Measurements from ENCODE around the gene LHFPL3.

The LHFPL3 gene

DNA sequence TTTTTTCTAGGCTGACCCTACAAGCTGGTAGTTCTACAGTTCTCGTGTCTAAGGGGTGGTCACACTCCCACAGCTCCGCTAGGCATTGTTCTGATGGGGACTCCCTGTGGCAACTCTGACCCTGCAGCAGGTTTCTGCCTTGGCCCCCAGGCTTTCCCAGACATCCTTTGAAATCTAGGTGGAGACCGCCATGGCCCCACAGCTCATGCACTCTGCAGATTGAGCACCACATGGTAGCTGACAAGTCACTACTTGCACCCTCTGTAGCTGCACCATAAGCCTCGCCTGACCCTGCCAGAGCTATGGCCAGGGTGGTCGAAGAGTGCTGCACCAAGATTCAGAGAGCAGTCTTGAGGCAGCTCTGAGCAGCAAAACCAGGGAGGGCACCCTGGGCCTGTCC, 275.6 kb downstream of the LHFPL3 start:
- Histone ChIP-seq H3K4me2 (ENCODE audit: low read length) (no peak overlapping the region), H3K27ac (ENCODE audit: low read depth, low read length, poor library complexity, severe bottlenecking) (no peak overlapping the region), H3K4me1 (ENCODE audit: insufficient read depth, low read length, severe bottlenecking) (no peaks in the 10 kb centered on the region), H3F3A (ENCODE audit: insufficient read depth, low read length) (no peaks in the 10 kb centered on the region), H3K36me3 (ENCODE audit: insufficient read depth, low read length) (no peaks in the 10 kb centered on the region), H4K20me1 (ENCODE audit: insufficient read depth, low read length) (no peaks in the 10 kb centered on the region), H3K9me3 (ENCODE audit: low read length) (no peaks in the 10 kb centered on the region), H3K4me3 (ENCODE audit: low read depth, low read length, poor library complexity, severe bottlenecking) (no peak overlapping the region), H2AFZ (ENCODE audit: low read length) (no peak overlapping the region), H3K9me2 (ENCODE audit: low read depth, low read length) (no peaks in the 10 kb centered on the region), H3K27me3 (ENCODE audit: insufficient read depth, low read length) (no peaks in the 10 kb centered on the region), H3K79me2 (ENCODE audit: insufficient read depth, low read length) (no peaks in the 10 kb centered on the region), H3K9ac (ENCODE audit: low read length) (no peak overlapping the region)
- TF ChIP-seq, protein P1, sequence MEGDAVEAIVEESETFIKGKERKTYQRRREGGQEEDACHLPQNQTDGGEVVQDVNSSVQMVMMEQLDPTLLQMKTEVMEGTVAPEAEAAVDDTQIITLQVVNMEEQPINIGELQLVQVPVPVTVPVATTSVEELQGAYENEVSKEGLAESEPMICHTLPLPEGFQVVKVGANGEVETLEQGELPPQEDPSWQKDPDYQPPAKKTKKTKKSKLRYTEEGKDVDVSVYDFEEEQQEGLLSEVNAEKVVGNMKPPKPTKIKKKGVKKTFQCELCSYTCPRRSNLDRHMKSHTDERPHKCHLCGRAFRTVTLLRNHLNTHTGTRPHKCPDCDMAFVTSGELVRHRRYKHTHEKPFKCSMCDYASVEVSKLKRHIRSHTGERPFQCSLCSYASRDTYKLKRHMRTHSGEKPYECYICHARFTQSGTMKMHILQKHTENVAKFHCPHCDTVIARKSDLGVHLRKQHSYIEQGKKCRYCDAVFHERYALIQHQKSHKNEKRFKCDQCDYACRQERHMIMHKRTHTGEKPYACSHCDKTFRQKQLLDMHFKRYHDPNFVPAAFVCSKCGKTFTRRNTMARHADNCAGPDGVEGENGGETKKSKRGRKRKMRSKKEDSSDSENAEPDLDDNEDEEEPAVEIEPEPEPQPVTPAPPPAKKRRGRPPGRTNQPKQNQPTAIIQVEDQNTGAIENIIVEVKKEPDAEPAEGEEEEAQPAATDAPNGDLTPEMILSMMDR (IDR thresholded peaks at IDR 0.05; ENCODE audit: low read length), result no peak
- no peak for TF ChIP-seq EZH2 (IDR thresholded peaks at IDR 0.05; ENCODE audit: borderline replicate concordance, low read length)

DNA sequence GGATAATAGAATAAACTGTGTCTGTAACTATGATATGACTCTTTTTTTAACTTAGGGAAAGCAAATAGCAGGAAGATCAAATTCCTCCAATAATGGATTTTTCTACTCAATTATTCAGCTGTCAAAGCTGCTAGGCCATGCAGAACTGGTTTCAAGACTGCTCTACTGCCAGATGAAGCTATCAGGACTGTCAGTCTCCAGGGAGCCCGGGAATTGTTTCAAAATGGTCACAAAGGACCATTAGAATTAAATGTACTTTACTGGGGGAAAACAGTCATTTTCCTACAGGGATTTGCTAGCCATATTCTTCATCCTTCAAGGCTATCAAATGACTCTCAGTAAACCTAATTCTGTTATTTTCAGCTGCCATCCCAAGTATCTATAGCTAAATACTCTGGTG, 276.3 kb downstream of the LHFPL3 start:
- no peak overlapping the region for H3K4me2 ChIP-seq (ENCODE audit: low read length)
- H2AFZ ChIP-seq (ENCODE audit: low read length), result no peak overlapping the region
- no peaks in the 10 kb centered on the region for H3K9me2 ChIP-seq (ENCODE audit: low read depth, low read length)
- no peaks in the 10 kb centered on the region for H3K79me2 ChIP-seq (ENCODE audit: insufficient read depth, low read length)
- H4K20me1 ChIP-seq (ENCODE audit: insufficient read depth, low read length), result no peaks in the 10 kb centered on the region
- no peaks in the 10 kb centered on the region for H3F3A ChIP-seq (ENCODE audit: insufficient read depth, low read length)
- TF ChIP-seq, protein P1 (IDR thresholded peaks at IDR 0.05; ENCODE audit: low read length), result no peak
- TF ChIP-seq EZH2 (IDR thresholded peaks at IDR 0.05; ENCODE audit: borderline replicate concordance, low read length), result no peak
- H3K36me3 ChIP-seq (ENCODE audit: insufficient read depth, low read length), result no peaks in the 10 kb centered on the region
- no peak overlapping the region for H3K9ac ChIP-seq (ENCODE audit: low read length)
- no peak overlapping the region for H3K4me3 ChIP-seq (ENCODE audit: low read depth, low read length, poor library complexity, severe bottlenecking)
- H3K27me3 ChIP-seq (ENCODE audit: insufficient read depth, low read length), result no peaks in the 10 kb centered on the region
- H3K9me3 ChIP-seq (ENCODE audit: low read length), result no peaks in the 10 kb centered on the region
- no peaks in the 10 kb centered on the region for H3K4me1 ChIP-seq (ENCODE audit: insufficient read depth, low read length, severe bottlenecking)
- no peak overlapping the region for H3K27ac ChIP-seq (ENCODE audit: low read depth, low read length, poor library complexity, severe bottlenecking)

DNA sequence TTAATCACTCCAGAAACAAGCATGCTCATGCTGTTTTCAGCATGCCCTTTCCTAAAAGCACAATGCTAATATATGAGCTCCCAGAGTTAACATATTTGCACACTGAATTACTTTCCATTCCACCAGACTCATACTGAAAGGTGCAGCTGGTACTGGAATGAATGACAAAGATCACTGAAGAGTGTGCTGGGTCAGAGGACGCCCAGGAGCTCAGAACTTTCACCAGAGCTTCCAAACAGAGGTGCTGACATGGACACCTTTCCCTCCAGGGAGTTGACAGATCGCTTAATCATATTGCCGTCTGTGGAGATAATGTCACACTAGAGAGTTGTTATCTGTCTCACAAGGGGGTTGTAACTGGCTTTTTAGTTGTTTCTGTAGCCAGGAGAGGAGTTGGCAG, 292.9 kb downstream of the LHFPL3 start:
- H3K79me2 ChIP-seq (ENCODE audit: insufficient read depth, low read length), result no peaks in the 10 kb centered on the region
- no peaks in the 10 kb centered on the region for H4K20me1 ChIP-seq (ENCODE audit: insufficient read depth, low read length)

More for the DNA sequence above, 292.9 kb downstream of the LHFPL3 start:
- TF ChIP-seq EZH2 (IDR thresholded peaks at IDR 0.05; ENCODE audit: borderline replicate concordance, low read length), result no peak
- TF ChIP-seq, protein P1 (IDR thresholded peaks at IDR 0.05; ENCODE audit: low read length), result no peak
- Histone ChIP-seq H3K9ac (ENCODE audit: low read length) (no peak overlapping the region), H3K9me3 (ENCODE audit: low read length) (no peaks in the 10 kb centered on the region), H3K4me1 (ENCODE audit: insufficient read depth, low read length, severe bottlenecking) (no peaks in the 10 kb centered on the region), H3F3A (ENCODE audit: insufficient read depth, low read length) (no peaks in the 10 kb centered on the region), H3K9me2 (ENCODE audit: low read depth, low read length) (no peaks in the 10 kb centered on the region), H3K36me3 (ENCODE audit: insufficient read depth, low read length) (no peaks in the 10 kb centered on the region), H3K27ac (ENCODE audit: low read depth, low read length, poor library complexity, severe bottlenecking) (no peak overlapping the region), H3K27me3 (ENCODE audit: insufficient read depth, low read length) (no peaks in the 10 kb centered on the region), H3K4me2 (ENCODE audit: low read length) (no peak overlapping the region), H3K4me3 (ENCODE audit: low read depth, low read length, poor library complexity, severe bottlenecking) (no peak overlapping the region), H2AFZ (ENCODE audit: low read length) (no peak overlapping the region)

Data from OCI-LY1 (cell line).